Stimulated activated CD4-positive, alpha-beta T cell treated with anti-CD3 and anti-CD28 coated beads, Interleukin-15, amount 100 ng/mL, for 48 hours (primary cell): ENCODE results near the gene HUS1.
A peak's percentile ranks its signal among the peaks of the same experiment; 100 is the strongest.
"Not testable (repeated sequence)": the region's sequence is repeated elsewhere in the genome, so short reads cannot be mapped to it uniquely, and the experiment has no call there.

Experiments used
- DNase-seq, 2 donors: peaks; one replicate each; pipeline ENCODE4 v3.0.0-alpha.2; 2020; ENCODE audit warnings: low read depth in 2 of 2

Gene HUS1

DNA sequence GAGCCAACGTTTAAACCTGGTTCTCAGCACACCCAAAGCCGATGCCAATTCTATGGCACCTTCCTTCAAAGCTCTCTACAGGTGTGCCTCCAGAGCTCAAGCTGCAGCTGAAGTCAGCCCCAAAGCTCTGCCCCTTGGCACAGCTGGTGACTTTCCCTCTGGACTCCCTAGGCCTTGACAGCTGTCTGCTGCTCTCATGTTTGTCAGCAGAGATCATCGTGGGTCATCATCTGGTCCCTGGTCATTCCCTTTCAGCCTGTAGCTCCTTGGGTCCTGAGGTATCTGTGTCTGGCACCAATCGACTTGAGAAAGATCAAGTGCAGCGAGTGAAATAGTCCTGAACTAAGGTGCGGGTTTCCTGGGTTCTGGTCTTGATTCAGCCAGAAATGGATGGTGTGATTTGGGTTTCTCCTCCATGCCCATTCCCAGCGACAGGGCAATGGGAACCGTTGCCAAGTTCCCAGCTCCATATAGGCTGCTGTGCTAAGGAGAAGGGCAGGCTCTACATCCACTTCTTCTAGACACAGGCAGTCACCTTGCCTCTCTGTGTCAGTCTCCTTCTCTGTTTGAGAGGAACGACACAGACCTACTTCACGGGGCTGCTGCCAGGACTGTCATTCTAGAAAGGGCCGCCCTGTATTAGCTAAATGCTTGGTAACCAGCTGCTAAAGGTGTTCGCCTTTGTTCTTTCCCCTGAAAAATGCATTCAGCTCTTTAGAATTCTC lies 34.7 kb downstream of the HUS1 start:
- no peak for DNase-seq

GRCh38 chr7:47943676-47944474 lies 35.5 kb downstream of the HUS1 start:
- DNase-seq, result no peak

- DNase-seq, result not testable (repeated sequence)
These were observed 36.8 kb downstream of the HUS1 start for GRCh38 chr7:47942651-47943050.

GRCh38 chr7:47942132-47942531 lies 37.3 kb downstream of the HUS1 start:
- DNase-seq, result no peak

DNA sequence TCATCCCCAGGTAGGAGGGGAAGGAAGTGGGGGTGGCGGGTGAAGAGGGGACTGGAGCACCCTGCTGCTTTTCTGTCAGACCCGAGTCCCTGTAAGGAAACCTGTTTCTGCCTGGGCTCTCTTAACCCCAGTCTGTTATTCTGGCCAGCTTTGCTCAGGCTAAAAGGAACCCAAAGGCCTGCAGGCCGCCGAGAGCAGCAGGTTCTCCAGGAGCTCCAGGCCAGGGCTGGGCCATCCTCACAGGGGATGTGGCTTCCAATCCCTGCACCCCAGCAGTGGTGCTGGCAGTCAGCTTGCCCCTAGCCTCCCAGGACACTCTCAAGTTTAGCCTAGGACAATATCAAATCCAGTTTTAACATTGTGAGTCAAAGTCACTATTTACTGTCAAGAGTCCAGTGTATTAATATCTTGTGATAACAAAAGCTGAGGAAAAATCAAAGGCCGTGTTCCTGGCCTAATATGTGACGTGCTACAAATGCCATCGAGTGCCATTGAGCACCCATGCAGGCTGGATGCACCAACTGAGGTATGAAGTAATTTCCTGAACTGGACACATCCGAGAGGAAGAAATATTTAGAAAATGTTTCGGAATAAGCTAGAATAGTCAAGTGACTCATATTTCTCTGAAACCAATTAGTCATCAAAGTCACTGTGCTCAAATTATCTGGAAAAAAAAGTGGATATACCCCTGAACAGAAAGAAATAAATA lies 38.1 kb downstream of the HUS1 start:
- no peak for DNase-seq

GRCh38 chr7:47940088-47941013 lies 39.1 kb downstream of the HUS1 start:
- DNase-seq, result no peak

DNA sequence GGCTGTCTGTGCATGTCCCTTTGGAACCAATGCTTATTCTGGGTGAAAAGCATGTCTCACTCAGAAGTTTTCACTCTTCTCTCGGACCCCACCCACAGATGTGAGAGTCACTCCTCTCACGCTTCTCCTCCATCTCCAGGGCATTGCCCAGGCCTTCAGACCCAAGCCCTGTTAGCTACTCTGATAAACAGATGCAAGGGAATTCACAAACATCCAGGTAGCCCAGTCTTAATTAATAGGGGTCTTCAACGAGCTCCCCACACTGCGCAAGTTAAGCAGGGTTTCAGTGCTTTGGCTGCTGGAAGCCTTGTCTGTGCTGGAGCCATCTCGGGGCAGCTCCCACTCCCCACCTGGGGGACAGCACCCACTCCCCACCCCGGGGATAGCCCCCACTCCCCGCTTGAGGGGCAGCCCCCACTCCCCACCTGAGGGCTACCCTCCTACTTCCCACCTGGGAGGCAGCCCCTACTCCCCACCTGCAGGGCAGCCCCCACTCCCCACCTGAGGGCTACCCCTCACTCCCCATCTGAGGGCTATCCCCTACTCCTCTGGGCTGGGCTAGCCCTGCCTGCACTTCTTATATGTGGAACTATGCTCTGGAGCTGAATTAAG lies 39.9 kb downstream of the HUS1 start:
- no peak for DNase-seq

DNA sequence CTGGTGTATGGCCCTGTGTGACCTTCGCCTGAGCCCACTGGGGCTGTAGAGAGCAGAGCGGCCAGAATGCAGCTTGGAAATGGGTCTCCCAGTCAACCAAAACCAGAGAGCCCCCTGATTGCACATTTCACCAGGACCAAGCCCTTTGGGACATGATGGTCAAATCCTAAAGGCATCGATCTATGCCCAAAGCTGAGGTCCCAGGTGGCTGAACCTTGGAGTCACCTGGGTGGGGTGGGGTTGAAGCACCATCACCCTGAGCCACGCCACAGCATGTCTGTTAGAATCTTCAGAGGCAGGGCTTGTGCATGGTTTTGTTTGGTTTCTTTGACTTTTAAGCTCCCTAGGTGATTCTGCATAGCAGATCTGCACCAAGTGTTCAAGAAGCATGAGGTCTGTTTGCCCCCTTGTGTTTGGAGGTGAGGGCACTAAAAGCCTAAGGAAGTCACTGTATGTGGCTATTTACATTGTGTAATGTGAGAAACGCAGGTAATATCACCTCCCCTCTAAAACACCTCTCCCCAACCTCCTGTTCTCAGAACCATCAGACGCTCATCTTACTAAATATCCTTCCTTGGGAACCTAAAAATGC lies 40.7 kb downstream of the HUS1 start:
- DNase-seq, result no peak

DNA sequence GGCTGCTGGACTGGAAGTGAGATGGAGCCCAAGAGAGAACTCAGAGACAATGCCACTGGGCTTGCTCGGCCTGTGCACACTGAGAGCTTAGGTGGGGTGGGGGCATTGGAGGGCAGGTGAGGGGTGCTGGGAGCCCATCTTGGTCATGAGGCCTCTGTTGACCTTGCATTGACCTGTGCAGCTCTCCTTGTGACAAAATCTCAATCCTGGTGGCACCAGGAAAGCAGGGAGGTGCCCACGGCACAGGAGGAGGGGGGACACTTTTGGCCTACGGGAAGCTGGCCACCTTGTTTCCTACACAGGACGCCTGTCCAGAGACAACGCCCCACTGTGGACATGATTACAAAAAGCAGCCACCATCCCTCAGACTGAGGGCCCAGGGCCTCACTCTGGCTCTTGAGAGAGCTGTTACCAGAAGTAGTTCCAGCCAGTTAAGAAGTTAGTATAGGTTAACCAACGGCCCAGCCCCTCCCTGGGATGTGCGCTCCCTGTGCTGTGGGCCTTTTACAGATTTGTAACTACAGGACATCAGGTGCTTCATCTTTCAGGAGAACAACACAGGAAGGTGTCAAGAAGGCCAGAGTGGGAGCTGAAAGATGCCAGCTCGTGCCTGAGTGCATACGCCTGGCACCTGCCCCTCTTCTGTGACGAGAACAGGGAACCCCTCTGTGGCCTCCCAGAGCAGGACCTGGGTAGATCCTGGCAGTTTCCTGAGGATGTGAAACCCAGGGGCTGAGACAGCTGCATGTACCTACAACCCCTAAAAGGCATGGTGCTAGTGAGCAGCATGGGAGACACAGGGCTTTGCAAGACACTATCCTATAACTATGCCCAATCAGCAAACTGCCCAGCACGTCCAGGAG lies 41.5 kb downstream of the HUS1 start:
- DNase-seq, result no peak

GRCh38 chr7:47937065-47937687 lies 42.2 kb downstream of the HUS1 start:
- DNase-seq, result peak in 1 of 2 donors; percentile 16

DNA sequence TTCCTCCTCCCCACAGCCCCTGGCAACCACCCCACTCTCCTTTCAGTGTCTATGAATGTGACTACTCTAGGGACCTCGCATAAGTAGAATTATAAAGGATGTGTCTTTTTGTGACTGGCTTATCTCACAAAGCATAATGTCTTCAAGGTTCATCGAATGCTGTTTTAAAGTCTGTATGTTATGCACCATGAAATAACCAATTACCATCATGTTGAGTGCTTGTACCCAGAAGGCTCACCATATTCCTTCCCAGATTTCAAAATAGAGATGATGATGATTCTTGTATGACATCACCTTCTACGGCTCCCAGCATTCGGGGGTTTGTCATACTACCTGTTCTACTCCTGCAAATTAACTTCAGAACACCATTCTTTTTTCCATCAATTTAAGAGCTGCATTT lies 43.1 kb downstream of the HUS1 start:
- no peak for DNase-seq

- no peak for DNase-seq
These were observed 44.1 kb downstream of the HUS1 start for GRCh38 chr7:47935336-47935735.

DNA sequence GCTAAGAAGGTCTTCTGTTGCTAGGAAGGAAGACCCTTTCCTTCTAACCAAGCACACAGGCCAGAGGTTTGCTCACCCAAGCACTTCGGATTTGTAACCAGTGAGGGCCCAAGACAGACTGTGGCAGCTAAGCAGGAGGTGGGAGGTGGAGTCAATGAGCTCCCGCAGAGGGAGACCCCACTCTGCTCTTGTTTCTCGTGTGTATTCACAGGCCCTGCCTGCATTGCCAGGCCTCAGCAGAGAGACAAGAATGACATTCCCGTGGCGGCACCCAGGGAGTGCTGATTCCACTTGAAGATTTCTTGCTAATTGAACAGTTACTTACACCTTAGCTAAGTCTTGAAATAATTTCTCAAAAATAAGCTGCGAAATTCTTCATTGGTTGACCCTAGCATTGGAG lies 44.6 kb downstream of the HUS1 start:
- no peak for DNase-seq

DNA sequence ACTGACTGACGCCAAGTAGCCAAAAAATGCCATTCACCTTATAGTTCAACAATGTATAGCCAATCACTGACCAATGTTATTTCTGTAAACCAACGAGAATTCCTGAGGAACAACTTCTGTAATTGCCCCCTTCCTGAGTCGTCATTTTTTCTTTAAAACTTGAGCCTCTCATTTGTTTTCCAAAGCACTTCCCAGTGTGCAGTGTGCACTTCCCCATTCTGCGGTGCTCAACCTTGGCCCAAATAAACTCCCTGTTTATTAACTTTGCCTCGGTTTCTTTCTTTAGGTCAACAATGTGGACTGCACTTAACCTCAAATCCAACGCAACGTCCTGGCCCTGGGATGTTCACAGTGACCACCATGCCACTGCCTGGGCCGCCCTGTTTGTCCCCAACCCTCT lies 46.2 kb downstream of the HUS1 start:
- DNase-seq, result no peak

- DNase-seq, result no peak
These were observed 46.9 kb downstream of the HUS1 start for GRCh38 chr7:47932466-47933037.

- no peak for DNase-seq
These were observed 47.4 kb downstream of the HUS1 start for GRCh38 chr7:47932016-47932415.

DNA sequence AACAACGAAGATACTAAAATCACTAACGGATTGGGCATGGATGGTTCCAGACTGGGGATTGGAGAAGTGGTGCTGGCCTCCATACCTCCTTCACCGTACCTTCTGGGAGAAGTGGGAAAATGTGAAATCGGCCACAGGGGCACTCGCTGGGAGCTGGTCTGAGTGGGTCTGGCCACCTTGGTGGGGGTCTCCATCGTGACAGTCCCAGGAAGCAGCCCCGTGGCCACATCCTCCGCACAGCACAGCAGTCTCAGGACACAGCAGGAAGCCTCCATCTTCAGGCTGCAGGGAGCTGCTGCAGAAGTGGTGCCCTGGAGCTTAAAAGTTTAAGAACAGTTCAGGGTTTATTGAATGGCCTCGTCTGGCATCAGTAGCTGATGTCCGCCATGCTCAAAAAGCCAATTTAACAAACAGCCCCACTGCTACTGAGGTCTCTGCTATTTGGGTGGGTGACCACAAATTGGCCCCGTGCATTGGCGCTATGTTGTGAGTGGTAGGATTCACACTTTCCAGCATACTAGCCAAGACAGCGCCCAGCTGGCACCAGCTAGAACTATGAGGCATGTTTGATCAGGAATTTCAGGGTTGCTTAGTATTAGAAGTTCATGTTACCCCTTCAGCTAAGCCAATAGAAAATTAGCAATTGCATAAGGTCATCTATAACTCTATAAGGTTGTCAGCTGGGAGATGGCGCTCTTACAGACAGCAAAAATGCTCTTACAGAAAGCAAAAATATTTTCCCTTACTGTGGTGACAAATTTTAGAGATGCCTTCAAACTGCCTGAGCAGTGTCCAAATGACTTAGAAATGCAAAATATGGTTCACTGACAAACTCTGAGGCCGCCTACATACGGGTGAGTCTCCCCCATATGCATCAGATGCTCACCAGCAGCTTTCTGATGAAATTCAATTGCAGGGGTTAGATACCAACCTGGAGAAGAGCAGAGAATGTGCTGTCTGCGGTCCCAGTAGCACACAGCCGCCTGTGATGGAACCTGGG lies 48.1 kb downstream of the HUS1 start:
- DNase-seq, result no peak

DNA sequence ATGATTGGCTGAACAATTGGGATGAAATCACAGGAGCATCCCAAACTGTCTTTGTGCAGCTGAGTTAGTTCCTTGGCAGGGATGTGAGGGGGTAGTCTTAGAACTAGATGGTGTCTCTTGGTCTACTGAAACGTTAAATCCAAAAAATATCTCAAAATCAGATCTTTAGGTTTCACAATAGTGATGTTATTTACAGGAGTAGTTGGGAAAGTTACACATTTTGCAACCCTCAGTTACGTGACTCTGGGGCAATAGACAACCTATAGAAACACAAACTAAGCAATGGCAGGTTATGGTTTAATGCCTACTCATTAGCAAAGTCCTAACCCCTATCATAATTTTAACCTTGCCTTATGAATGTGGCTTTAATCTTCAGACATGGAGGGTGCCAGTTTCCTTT lies 55.1 kb downstream of the HUS1 start:
- DNase-seq, result no peak
